ENCODE data around the gene ASB18. TPM values are rescaled to one million over a fixed set of nuclear protein-coding genes. Genes with fewer than 3 reads are reported as not detected.

Gene ASB18
- total and polyA plus RNA-seq, 2 of the 4 experiments (the other 2 are of a cell fraction) = not detected

- Histone ChIP-seq H2BK120ac (ENCODE audit: low read depth, low read length) (no peak overlapping the region), H4K5ac (ENCODE audit: low read depth, low read length) (no peak overlapping the region), H3K9me1 (ENCODE audit: insufficient read depth, low read length) (no peaks in the 10 kb centered on the region), H3K27me3 (ENCODE audit: control insufficient read depth, insufficient read depth, low read length) (peaks cover 3% of the 10 kb centered on the region; the same call in 1 of the 2 replicates), H3K4me3 (ENCODE audit: insufficient read depth, low read depth, low read length) (no peak overlapping the region), H3K9ac (ENCODE audit: low read depth, low read length) (no peak overlapping the region), H3K23ac (ENCODE audit: low read depth, low read length) (no peak overlapping the region), H2AFZ (replicated peaks; ENCODE audit: low read length, poor library complexity) (no peak overlapping the region), H2BK20ac (ENCODE audit: low read depth, low read length) (no peak overlapping the region), H2AK5ac (ENCODE audit: low read depth, low read length) (no peak overlapping the region), H3K79me1 (ENCODE audit: low read depth in 1 of 2, low read length in 2 of 2) (no peaks in the 10 kb centered on the region), H4K91ac (ENCODE audit: insufficient read depth, low read depth, low read length) (no peak overlapping the region), H3K9me3 (ENCODE audit: control insufficient read depth, insufficient read depth, low read length) (0 out of 2 replicates have a peak, but pooled peaks cover 2% of the 10 kb centered on the region), H4K8ac (ENCODE audit: low read depth in 2 of 2, low read length in 2 of 2) (no peak overlapping the region), H3K4ac (ENCODE audit: low read depth, low read length) (no peak overlapping the region), H3K56ac (ENCODE audit: extremely low read depth, insufficient read depth, low read length) (no peak overlapping the region), H2AK9ac (replicated peaks; ENCODE audit: low read depth, low read length, poor library complexity) (no peak overlapping the region), H4K20me1 (ENCODE audit: insufficient read depth, low read length) (no peaks in the 10 kb centered on the region), H3K36me3 (ENCODE audit: control insufficient read depth, insufficient read depth, low read length) (no peaks in the 10 kb centered on the region), H3K4me1 (ENCODE audit: control insufficient read depth, insufficient read depth, low read length) (no peaks in the 10 kb centered on the region; the same call in 1 of the 2 replicates), H3K27ac (ENCODE audit: insufficient read depth, low read length) (no peak overlapping the region), H3K18ac (ENCODE audit: low read depth, low read length) (no peak overlapping the region), H2BK15ac (ENCODE audit: low read depth, low read length) (no peak overlapping the region), H3K14ac (replicated peaks; ENCODE audit: low read depth, low read length) (no peak overlapping the region), H3K4me2 (ENCODE audit: low read depth, low read length) (no peak overlapping the region), H2BK5ac (ENCODE audit: low read depth, low read length, poor library complexity, severe bottlenecking) (no peak overlapping the region)
- no CpG with 5 or more reads among the region's 7 CpGs for WGBS, 2 experiments (ENCODE audit: extremely low coverage in 2 of 2, insufficient read length in 1 of 2)
- TF ChIP-seq RFX5 (IDR thresholded peaks at IDR 0.05; ENCODE audit: low read depth, low read length) (no peak), FOS (IDR thresholded peaks at IDR 0.05; ENCODE audit: low read depth, low read length) (no peak), CEBPB (IDR thresholded peaks at IDR 0.05; ENCODE audit: low read depth, low read length) (no peak), CTCF (conservative IDR thresholded peaks at IDR 0.05; ENCODE audit: low read depth, low read length) (no peak), SMC3 (IDR thresholded peaks at IDR 0.05; ENCODE audit: low read depth, low read length) (no peak), MAZ (IDR thresholded peaks at IDR 0.05; ENCODE audit: borderline replicate concordance, low read depth, low read length) (no peak), MXI1 (IDR thresholded peaks at IDR 0.05; ENCODE audit: borderline replicate concordance, low read depth, low read length) (no peak), NFE2L2 (IDR thresholded peaks at IDR 0.05; ENCODE audit: low read depth, low read length) (no peak), RAD21 (IDR thresholded peaks at IDR 0.05; ENCODE audit: low read length) (no peak), ELK1 (IDR thresholded peaks at IDR 0.05; ENCODE audit: borderline replicate concordance, low read depth, low read length) (no peak), USF2 (IDR thresholded peaks at IDR 0.05; ENCODE audit: low read depth, low read length) (no peak), CHD1 (IDR thresholded peaks at IDR 0.05; ENCODE audit: low read depth, low read length) (no peak)
- ATAC-seq (ENCODE audit: low read depth) (no peak), DNase-seq (no peak)
- BruUV-seq (replicated peaks) = no TSS peak
- in situ Hi-C loops (cut with MboI; ENCODE audit: low sequenced_read_pairs) (no loop called here), dilution Hi-C loops (cut with HindIII; ENCODE audit: low sequenced_read_pairs, unreplicated experiment) (no loop called here), intact Hi-C loops (cut with micrococcal nuclease) (no loop called here)
- ChIA-PET CTCF (no interaction called here), POLR2A (ENCODE audit: unreplicated experiment) (no interaction called here)
Measured at GRCh38 chr2:236146436-236146835, 117.8 kb downstream of the ASB18 start.
